ELF-1 (cell line): ENCODE data around the gene SH2D2A.

Experiments used
- DNase-seq: peaks from one replicate; pipeline ENCODE4 v3.0.0-alpha.2; 2016; ENCODE audit warnings: low read depth, low spot score

Gene SH2D2A

DNA sequence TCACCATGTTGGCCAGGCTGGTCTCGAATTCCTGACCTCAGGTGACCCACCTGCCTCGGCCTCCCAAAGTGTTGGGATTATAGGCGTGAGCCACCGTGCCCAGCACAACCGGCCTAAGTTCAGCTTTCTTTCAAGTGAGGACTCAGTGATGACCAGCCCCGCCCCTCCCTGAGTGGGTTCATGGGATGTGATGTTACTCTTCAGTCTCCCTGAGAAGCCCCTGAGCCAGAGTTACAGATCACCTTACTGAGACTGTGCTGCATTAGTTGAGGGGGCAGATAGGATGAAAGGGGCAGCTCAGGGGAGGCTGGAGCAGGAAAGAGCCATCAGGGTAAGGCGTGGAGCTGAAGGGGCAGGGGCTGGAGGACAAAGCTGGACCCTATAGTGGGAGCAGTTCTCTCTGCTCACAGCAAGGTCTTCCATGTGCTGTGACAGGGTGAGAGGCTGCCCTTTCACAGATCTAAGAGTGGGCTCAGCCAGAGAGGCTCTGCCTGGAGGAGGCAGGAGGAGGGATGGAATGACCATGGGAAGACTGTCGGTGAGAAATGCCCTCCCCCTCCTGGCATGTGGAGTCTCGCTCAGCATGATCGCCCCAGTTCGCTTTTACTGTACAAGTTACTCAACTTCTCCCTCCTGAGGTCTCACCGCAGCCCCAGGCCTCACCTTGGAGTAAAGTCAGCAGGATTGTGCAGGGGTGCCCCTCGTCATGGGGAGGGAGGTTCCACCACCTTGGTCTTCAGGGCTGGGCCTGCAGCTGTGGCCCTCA, 13.4 kb downstream of the SH2D2A start:
- DNase-seq = no peak

DNA sequence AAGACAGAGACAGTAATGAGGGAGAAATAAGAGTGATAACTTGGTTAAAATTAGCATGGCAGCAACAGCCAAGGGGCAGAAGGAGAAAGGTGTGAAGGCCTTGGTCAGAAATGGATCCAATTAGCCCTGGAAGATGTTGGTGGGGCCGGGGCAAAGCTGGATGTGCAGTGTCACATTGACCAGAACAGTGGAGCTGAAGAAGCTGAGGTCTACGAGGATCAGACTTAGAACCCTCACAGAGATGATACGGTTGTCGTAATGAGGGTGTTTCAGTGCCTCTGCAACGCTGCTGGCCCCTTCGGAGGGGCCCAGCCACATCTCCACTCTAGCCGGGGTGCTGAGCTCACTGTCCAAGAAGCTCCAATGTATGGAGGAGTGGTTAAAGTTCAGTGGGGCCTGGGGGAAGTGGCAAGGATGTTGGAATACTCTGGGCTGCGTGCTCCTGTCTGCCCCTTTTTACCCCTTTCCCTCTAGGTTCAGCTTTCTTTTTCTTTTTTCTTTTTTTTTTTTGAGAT, 14.2 kb downstream of the SH2D2A start:
- no peak for DNase-seq

DNA sequence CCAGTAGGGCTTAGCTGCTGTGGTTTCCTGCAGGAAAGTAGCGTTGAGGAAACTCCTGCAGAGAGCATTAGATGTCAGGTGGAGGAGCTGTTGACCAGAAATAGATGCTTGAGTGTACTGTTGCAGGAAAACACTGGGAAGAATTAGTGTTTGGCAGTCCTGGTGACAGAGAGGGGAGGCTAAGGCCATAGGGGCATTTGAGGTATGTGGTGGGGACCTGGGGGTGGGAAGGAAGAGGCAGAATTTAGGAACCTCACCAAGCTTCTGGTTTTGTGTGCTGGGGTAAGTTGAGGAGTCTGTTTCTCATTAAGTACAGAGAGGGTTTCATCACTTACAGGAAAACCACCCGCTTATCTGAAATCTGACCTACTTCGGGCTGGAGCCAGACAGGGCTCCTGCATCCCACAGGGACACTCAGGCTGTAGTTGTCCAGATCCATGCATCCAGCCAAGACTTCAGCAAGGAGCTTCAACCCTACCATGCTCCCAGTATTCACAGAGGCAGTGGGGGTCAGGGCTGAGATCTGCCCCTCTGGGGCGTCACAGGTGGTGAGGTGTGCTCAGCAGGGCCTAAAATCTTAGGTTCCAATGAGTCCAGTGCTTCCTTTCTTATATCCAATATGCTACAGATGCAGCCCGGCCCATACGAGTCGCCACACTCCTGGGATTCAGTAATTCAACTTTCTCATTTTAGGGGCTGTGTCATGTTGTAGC, 15.1 kb downstream of the SH2D2A start:
- peak; percentile 41 for DNase-seq

DNA sequence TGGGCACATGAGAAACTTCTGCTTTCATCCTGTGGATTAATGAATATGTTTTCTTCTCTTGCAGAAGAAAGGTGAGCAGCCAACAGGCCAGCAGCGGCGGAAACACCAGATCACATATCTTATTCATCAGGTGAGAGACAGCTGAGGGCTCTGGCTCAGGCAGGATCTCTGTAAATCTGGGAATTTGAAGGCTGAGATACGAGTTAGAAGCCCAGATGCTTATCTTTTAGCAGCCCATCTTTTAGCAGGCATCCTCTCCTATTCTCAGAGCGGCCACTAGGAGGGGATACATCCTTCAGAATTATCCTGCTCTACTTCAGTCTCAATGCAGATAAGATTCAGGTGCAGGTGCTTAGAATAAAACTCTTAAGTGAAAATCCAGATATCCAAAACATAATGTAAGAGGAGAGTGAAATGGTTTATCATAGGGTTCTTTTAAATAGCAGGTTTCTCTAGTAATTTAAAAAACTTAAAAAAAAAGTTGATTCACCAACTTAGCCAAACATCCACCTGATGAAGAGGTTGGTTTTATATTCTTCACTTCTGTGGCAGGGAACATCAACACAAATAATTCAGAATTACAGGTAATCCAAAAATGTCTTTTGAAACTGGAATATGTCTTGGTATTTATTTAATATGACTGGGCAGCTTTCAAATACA, 19.3 kb downstream of the SH2D2A start:
- DNase-seq = peak; percentile 64

DNA sequence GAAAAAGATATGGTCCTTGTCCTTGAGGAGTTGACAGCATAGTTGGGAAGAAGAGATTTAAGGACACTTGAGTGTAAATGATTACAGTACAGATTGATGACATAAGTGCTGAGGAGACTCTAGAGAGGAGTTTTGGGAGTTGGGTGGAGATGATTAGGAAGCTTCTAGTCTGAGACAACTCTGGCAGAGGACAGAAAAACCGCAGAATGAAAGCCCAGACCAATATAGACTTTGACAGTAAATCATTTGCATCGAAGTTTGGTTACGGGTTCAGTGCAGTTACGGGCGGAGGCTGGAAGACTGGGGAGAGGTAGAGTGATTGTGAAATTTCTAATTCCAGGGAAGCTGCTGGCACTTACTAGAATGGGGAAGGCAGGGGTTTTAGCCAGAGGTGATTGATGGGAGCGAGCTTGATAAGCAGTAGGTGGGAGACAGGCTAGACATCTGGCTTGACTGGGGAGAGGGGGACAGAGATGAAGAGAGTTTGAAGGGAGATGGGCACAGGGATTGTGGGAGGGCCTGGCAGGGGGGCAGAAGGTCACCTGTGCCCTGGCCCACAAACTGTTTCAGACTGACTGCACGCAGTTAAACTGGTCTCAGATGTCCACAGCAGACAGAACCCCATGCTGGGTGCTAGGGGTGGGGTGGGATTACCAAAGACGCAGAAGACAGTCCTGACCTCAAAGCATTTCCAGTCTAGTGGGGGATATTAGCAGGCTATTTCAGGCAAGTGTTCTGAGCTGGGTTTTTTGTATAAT, 20.1 kb downstream of the SH2D2A start:
- no peak for DNase-seq

DNA sequence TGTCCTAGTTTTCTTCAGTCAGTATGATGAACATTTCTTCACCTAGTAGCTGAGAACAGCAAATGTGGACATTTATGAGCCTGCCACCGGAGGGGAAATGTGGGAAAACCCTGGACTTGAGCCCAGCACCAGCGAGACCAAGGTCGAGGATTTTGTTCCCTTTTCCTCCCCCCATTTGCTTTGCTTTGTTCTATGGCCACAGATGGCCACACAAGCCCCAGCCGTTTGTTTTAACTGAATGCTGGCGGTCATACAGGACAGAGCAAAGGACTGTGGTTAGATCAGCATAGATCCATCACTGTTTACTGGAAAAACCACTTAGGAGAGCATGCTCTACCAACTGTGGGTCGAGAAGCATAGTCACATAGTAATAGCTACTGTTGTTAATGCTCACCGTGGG, 20.9 kb downstream of the SH2D2A start:
- DNase-seq = no peak

DNA sequence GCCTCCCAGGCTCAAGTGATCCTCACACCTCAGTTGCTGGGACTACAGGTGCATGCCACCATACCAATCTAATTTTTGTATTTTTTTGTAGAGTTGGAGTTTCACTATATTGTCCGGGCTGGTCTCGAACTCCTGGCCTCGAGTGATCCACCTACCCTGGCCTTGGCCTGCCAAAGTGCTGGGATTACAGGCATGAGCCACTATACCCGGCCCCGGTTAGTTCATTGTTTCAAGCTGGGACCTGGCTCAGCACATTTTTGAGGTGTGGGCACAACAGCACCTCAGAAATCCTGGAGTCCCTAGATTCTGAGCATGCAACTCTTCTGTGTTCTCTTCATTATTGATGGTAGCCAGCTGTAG, 21.3 kb downstream of the SH2D2A start:
- no peak for DNase-seq

DNA sequence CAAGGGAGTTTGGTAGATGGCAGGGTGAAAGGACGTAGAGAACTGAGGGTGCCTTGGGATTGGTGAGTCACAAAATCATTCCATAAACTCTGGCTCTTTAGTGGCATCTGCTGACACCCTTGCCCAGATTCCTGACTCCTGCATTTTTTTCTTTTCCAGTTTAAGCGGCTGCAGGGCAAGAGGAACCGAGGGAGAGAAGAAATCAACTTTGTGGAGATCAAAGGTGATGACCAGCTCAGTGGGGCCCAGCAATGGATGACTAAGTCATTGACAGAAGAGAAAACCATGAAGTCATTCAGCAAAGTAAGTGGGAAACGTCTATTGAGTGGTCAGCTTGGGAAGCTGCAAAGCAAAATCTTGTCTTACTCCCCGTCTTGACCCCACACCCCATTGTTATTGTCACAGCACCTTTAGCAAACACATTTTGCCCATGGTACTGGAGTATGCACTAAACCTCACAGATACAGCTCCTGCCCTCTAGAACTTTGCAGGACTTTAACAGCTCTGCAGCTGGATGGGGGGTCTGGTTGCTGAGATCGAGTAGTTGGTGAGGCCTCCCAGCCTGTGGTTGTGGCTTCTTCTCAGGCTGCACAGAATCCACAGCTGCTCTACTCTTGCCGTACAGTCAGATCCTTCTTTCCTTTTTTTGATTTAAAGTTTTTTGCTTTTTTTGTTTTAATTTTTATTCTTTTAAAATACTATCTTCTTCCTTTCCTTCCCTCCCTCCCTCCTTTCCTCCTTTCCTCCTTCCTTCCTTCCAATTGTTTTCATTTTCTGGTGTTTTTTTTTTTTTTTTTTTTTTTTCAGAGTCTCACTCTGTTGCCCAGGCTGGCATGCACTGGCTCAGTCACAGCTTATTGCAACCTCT, 21.9 kb downstream of the SH2D2A start:
- no peak for DNase-seq

DNA sequence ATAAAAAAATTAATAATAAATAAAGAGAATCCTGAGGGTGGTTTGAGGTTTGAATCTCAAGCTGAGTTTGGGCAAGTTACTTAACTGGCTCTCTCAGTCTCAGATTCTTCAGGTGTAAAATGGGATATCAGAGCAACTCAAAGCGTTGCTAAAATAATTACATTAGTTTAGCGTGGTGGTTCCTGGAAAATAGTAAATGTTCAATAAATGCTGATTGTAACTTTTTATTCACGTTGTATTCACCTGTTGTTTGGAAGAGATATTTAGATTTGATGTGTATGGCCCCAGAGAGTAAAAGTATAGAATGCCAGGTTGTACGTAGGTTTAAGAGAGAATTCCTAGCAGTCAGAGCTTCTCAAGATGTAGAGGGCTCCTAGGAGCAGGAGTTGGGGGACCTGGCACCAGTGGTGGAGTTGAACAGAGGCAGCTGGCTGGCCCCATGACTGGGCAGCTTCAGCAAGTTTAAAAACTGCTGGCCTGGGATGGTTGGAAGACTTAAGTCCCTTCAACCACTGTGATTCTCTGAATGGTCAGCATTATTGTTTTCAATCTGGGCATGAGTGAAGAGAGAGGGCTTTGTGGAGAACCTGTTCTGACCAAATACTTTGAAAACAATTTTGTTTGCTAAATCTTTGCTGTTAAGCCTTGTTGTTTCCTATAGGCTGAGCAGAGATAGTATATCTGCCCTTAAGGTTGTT, 26.9 kb downstream of the SH2D2A start:
- no peak for DNase-seq

DNA sequence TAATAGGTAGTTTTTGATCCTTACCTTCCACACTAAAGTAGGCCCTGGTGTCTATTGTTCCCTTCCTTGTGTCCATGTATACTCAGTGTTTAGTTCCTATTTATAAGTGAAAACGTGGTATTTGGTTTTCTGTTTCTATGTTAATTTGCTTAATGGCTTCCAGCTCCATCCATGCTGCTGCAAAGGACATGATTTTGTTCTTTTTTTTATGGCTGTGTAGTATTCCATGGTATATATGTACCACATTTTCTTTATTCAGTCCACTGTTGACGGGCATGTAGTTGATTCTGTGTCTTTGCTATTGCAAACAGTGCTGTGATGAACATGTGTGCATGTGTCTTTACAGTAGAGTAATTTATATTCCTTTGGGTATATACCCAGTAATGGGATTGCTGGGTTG, 28.5 kb downstream of the SH2D2A start:
- DNase-seq = no peak

DNA sequence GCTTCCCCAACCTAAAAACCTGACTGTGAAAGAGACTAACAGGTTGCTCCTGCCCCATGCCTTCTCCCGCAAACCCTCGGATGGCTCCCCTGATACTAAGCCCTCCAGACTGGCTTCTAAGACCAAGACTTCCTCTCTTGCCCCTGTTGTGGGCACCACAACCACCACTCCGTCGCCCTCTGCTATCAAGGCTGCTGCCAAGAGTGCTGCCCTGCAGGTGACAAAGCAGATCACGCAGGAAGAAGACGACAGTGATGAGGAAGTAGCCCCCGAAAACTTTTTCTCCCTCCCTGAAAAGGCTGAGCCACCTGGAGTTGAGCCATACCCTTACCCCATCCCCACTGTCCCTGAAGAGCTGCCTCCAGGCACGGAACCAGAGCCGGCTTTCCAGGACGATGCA, 30.0 kb downstream of the SH2D2A start:
- no peak for DNase-seq

DNA sequence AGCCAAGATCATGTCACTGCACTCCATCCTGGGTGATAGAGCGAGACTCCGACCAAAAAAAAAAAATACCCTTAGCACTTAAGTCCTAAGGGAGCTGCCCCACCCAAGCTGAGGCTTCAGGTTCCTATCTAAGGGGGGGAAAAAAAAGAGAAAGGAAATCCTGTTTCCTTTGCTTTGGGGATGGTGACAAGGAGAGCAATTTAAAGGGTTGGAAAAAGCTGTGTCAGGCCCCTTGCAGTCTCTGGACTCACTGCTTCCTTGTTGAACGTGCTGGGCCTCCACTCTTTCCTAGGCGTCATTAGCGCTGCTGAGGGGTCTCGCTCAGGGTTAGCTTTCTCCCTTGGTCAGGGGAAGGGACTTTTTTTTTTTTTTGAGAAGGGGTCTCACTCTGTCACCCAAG, 31.2 kb downstream of the SH2D2A start:
- no peak for DNase-seq

DNA sequence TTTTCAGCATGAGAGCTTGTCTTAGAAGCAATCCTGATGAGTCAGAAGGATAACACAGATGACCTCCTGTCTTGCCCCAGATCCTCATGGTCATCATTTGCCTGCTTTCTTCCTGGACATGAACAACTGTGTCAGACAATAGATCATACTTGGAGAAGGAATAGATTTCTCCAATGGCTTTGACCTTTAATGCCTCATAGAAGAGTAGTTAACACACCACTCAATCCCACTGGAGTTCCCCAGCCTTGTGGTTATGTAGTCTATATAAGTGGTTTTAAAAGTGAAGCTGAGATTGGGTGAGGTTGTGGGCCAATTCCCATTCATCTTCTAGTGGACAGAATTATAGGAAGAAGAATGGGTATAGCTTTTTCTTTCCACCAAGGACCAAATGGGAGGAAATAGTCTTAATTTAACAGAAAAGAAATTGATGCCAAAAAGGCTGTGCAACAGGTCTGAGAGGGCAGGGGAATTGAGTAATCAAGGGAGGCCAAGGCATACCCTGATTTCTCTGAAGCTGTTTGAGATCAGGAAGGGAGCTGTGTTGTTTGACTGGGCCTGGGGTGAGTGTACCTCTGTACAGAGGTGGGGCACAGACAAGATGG, 35.0 kb downstream of the SH2D2A start:
- DNase-seq = no peak

DNA sequence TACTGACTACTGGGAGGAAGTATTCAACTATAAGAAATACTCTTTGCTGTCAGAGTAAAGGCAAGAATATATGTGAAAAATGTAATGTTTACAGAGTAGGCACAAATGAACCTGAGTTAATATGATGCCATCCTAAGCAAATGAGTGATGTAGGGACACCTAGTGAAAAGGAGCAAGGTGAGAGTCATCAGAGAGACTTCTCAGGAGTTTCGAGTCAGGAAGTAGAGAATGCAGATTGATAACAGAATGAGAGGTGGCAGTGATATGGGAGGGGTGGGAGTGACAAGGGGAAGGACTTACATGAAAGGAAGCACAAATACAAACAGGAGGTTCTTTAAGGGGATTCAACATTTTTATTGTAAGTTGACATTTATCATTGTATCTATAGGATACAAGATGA, 39.1 kb downstream of the SH2D2A start:
- no peak for DNase-seq

DNA sequence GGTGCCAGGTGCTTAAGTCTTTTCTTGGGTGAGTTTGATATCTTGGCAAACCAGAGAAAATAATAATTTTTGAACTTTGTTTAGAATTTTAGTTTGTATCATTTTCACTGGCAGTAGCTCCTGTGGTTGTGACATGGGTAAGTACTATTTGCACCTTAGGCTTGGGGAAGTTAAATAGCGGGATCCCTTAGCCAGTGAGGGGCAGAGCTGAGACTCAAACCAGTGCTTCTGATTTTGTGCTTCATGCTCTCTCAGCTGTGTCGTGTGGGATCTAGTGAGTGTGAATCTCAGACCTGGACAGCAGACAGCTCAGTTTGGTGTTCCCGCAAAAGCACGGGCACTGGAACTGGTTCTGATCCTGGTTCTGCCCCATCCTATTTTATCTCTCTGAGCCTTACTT, 39.7 kb downstream of the SH2D2A start:
- DNase-seq = no peak

DNA sequence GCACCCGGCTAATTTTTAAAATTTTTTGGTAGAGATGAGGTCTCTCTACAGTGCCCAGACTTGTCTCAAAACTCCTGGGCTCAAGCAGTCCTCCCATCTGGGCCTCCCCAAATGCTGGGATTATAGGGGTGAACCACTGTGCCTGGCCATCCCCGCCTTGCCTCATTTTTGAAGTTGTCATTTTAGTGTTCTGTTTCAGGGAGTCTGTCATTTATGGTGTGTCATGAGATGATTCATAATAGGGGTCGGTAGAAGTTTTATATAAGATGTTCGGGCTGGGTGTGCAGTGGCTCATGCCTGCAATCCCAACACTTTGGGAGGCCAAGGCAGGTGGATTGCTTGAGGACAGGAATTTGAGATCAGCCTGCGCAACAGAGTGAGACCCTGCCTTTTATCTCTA, 40.8 kb downstream of the SH2D2A start:
- DNase-seq = no peak

DNA sequence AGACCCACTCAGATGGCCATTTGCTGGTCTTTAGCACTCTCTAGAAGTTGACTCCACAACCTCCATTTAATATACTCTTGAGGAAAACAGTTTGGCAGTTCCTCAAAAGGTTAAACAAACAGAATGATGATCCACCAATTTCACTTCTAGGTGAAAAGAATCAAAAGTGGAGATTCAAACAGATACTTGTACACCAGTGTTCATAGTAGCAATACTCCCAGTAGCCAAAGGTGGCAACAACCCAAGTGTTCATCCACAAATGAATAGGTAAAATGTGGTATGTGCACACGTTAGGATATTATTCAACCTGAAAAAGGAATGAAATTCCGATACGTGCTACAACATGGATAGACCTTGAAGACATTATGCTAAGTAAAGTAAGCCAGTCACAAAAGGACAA, 43.0 kb downstream of the SH2D2A start:
- no peak for DNase-seq

DNA sequence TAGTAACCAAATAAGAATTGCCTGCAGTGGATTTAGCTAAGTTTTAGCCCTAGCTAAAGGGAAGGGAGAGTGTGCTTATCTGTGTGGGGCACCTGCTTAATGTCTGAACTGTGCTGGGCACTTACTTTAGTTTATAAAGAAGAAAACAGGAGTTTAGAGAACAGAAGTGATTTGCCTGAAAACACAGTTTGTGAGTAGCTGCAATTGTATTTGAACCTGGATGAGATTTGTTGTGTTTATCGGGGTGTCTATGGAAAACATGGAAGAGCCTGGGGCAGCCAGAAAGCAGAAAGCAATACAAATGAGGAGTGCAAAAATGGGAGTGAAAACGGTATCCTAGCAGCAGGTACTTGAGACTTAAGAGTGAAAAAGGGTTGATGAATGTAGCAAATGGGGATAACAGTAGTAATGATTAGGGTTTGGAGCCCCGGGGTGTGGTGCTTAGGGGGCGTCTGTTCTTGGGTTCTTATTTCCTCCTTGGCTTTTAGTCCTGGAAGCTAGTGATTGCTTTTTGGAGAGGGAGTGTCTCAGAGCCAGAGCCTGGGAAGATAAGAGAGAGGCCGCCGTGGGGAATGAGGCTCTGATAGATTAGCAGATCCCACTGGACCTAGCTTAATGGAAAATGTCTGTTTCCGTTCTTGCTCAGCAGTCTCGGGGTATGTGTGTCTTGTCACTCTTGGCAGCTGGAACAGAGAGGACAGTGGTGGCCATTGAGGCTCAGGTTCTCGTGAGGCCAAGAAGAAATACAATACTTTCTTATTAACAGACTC, 43.7 kb downstream of the SH2D2A start:
- DNase-seq = peak; percentile 63

DNA sequence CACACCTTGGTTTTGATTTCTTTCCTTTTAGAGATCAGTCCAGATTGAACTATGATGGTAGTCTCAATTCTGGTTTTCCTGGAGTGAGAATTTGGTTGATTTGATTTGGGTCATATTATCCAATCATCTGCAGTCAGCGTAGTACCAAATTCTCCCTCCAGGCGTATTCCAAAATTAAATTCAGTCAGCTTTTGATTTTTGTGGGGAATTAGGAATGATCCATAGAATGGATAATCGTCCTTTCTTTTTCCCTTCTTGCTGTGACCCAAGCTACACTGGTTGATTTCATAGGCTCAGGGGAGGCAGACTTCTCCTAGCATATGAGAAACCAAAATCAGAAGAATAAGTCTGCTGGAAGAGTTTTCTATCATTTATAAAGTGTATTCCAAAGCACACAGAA, 44.4 kb downstream of the SH2D2A start:
- DNase-seq = no peak
